Renal cortical epithelial cell (primary cell): Measurements from ENCODE around the gene HSPB2. TPM values are rescaled to one million over a fixed set of nuclear protein-coding genes. Genes with fewer than 3 reads are reported as not detected.
"Not testable (repeated sequence)": the region's sequence is repeated elsewhere in the genome, so short reads cannot be mapped to it uniquely, and the experiment has no call there.

ENCODE experiments used
- DNase-seq: peaks from one replicate; pipeline ENCODE4 v3.0.0-alpha.2; 2011; ENCODE audit warnings: low read depth
- total RNA-seq: library from RNA; depleted of rRNA; stranded (reverse); fragments of >200 nt; gene quantifications from 2 replicates; pipeline ENCODE4 v1.2.3, GENCODE V29; 2014

The HSPB2 gene, protein sequence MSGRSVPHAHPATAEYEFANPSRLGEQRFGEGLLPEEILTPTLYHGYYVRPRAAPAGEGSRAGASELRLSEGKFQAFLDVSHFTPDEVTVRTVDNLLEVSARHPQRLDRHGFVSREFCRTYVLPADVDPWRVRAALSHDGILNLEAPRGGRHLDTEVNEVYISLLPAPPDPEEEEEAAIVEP
- total RNA-seq: 0.10 and 0.69 TPM in 2 replicates

DNA sequence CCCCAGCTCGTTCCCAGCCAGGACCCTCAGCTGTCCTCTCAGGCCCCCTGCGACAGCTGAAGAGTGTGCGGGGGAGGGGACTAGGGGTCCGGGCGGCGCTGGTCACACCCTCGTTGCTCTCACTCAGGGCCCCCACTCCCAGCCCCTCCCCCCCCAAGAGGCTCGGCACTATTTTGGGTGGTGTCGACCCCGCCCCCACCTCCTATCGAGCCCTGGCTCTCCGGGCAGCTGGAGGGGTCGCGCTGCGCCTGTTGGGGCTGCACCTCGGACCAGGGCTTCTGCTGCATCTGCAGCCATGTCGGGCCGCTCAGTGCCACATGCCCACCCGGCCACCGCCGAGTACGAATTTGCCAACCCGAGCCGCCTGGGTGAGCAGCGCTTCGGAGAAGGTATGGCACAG, at the start of gene HSPB2:
HSPB2 (plus strand) TSS at position 200 of the 400 bp plus-strand sequence; CDS start at position 296, 96 bp downstream.
- no peak for DNase-seq

DNA sequence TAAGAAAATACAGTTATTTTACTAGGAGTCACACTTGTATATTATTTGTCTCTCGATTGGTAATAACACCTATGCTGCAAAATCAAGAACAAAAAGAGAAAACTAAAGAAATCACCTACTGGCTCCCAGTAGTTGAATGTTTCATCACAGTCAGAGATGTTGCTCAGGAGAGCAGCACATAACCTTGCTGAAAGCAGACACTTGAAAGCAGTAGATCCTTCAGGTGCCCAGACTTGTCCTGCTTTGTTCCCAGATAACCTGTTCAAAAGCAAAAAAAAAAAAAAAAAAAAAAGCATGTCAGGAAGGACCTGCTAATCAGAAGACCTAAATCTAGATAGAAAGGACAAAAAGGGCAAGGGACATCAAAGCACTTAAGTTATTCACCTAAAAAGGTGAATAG, 42.4 kb upstream of the HSPB2 start:
- no peak for DNase-seq

DNA sequence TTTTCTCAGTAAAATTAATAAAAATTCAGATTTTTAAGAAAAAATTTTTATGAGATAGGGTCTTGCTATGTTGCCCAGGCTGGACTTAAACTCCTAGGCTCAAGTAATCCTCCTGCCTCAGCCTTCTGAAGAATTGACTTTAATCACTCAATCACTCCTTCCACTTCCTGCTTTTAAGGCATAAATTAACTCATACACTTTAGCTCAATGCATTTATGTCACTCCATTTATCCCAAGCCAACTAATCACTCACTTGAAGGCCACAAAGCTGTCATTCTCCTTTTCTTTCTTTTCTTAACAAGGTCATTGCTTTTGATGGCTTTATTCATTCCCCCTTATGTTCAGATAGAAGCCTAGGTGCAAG, 42.0 kb upstream of the HSPB2 start:
- no peak for DNase-seq

- peak; percentile 56 for DNase-seq
Measured at GRCh38 chr11:111870886-111871692, 41.4 kb upstream of the HSPB2 start, which contains the start of gene ALG9. TSS of gene ALG9 (minus strand) at chr11:111871581. CDS start at chr11:111871482, 99 bp downstream.

DNA sequence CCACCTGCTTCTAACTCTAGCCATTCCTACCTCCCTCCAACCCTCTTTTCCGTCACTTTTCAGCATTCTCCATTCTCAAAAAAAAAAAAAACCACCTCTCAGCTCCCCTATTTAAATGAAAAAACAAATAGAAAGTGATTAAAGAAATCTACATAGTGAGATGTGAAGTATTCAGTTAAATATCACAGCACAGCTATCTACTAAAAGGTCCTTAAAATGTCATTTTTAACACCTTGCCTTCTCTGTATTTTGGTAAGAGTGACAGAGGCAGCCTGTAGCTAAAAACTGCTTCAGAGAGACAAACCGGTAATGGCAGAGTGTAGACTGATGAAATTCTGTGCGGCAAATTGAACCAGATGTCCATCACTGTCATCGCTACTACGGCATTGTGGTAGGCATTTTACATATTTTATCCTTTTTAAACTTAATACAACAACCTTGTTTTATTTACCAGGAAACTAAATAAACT, 40.8 kb upstream of the HSPB2 start:
- peak; percentile 1 for DNase-seq

DNA sequence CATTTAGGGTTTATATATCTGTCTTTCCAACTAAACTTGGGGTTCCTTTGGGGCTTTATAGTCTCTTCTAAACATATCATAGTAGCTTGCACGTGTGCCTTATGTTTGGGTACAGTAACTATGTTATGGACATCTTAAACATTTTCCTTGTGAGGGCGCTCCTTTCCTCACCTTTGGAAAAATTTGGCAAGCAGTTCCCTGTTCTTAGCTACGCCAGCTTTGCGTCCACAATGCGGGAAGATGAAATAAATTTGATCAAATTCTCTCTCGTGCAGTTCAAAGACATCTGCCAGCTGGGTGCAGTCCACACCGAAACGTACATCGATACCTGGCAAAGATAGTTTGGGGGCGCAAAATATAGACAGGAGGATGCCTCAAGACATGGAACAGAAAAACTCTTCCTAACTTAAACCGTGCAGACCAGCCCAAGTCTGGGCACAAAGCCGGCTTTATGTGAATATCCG, 34.1 kb upstream of the HSPB2 start:
- DNase-seq: peak; percentile 31

GRCh38 chr11:111878849-111879636, 33.5 kb upstream of the HSPB2 start, which contains the start of the genes CFAP68 and FDXACB1:
TSS of gene CFAP68 (plus strand) at chr11:111879541. CDS start at chr11:111879561, 20 bp downstream.
TSS of gene FDXACB1 (minus strand) at chr11:111879165. CDS start at chr11:111879132, 33 bp downstream.
- DNase-seq: peak; percentile 93

GRCh38 chr11:111879637-111879960, 32.9 kb upstream of the HSPB2 start:
- DNase-seq: no peak

- DNase-seq: no peak
Measured at GRCh38 chr11:111882202-111882601, 30.3 kb upstream of the HSPB2 start.

- not testable (repeated sequence) for DNase-seq
Measured at GRCh38 chr11:111885053-111885452, 27.5 kb upstream of the HSPB2 start.

DNA sequence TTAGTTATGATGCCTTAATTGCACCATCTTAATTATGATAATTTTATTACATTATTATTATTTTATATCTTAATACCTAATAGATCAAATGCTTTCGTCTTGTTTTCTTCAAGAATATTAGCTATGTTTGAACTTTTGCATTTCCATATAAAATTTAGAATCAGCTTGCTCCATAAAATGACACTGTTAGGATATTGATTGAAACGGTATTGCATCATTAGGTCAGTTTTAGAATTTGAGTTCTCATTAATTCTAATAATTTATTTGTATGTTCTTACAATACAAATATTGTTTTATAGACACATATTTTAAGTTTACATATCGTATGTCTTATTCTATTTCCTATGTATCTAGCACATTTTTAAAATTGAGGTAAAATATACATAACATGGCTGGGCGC, 26.5 kb upstream of the HSPB2 start:
- DNase-seq: no peak

- no peak for DNase-seq
Measured at GRCh38 chr11:111886844-111887243, 25.7 kb upstream of the HSPB2 start.

DNA sequence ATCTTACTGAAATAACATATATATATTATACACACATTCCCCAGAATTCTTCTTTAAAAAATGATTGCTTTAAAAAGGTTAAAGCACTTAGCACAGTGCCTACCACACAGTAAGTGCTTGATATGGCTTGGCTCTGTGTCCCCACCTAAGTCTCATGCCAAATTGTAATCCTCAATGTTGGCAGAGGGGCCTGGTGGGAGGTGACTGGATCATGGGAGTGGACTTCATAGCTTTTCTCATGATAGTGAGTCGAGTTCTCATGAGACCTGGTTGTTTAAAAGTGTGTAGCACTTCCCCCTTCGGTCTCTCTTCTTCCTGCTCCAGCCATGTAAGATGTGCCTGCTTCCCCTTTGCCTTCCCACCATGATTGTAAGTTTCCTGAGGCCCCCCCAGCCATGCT, 7.1 kb upstream of the HSPB2 start:
- DNase-seq: no peak

DNA sequence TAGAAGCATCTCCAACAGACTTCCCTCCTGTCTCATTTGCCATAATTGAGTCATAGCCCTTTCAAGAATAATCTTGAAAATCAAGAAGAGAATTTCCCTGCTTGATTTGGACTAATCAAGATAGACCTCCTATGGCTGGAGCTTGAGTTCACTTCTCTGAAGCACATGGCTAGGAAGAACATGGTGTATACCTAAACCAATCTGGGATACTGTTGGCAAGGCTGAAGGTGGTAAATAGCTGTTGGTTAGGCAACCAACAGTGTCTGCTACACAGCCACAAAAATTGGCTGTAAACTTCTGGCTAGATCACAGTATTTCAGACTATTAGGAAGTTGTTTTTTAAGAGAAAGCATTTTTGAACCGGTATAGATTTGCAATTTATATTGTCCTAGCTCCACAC, 5.9 kb upstream of the HSPB2 start:
- no peak for DNase-seq

- DNase-seq: no peak
Measured at GRCh38 chr11:111908639-111909305, 3.8 kb upstream of the HSPB2 start.

- no peak for DNase-seq
Measured at GRCh38 chr11:111909378-111909777, 3.2 kb upstream of the HSPB2 start.

DNA sequence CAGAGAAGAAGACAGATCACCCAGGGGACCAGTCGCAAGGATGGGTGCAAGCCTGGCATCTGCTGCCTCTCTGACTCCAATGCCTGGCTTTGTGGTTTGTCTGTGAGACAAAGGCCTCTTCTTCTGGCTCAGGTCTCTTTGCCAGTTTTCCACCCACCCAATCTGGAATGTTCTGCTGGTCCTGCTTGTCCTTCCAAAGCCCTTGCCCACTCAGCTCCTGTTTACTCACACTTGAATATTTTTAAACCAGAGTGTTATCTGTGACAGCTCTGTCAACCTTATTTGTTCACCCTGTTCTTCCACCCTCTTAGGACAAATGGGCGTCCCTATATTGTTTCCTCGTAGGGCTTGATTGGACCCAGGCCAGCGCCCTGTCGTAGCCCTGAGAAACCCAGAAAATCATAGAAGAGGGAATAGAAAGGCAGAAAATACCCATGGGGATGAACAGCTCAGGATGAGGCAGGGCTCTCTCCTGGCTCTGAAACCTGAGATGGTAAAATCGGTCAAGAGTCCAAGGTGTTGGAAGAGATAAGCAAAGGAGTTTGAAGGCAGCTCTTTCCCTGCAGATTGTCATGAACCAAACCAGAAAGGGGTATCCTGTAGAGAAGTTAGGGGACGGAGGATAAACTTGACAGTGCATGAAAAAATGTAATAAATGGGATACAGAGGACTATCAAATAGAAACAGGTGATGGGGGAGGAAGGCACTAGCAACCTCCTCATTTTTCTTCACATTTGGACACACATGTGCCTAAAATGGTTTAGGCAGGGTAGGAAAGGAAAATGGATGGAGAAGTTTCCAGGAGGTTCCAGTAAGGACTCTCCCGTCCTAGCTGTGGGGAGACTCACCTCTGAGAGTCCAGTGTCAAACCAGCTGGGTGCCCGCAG, 1.6 kb upstream of the HSPB2 start:
- DNase-seq: no peak

- peak; percentile 100 for DNase-seq
Measured at GRCh38 chr11:111911563-111912401, 752 bp upstream of the HSPB2 start, which contains the start of gene CRYAB. TSS of gene CRYAB (minus strand) at chr11:111911770. CDS start at chr11:111911724, 46 bp downstream.

GRCh38 chr11:111913031-111913861, 712 bp downstream of the HSPB2 start:
- no peak for DNase-seq
